Activated T-helper 1 cell treated with anti-CD3 and anti-CD28 coated beads, Interleukin-2, amount 50 U/mL, for 16 hours (primary cell): ENCODE measurements around the gene FABP1.

Experiments
- DNase-seq, 2 donors: peaks; one replicate each; pipeline ENCODE4 v3.0.0-alpha.2; 2020; ENCODE audit warnings: low read depth in 1 of 2, low spot score in 1 of 2

The FABP1 gene

DNA sequence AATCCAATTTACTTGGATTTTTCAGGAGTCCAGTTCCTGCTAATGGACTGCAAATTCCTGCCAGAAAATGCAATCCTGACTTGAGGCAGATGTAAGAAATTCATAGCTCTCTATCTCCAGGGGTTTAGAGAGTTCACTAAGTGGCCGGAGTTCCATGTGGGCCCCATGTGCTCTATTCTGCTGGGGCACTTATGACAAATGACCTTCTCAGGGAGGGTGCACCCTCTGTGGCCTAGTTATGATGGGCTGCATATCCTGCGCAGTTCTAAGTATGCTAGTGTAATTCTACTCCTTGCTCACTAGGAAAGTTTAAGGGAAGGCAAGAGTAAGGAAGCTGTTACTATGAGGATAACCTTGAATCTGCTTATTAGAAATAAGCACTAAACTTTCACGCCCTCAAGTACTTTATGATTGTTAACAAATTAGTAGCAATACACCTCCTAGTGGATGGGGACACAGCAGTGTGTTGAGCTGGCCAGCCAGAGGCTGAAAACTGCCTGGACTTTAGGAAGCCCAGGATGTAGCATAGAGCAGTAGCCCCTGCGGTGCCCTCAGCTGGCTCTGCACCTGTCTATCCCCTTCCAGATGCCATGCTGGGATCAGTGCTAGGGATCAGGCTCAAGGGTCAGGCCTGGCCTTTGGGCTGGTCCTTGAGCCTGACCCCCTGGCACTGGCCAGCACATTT is 45.8 kb downstream of the FABP1 start:
- no peak for DNase-seq

DNA sequence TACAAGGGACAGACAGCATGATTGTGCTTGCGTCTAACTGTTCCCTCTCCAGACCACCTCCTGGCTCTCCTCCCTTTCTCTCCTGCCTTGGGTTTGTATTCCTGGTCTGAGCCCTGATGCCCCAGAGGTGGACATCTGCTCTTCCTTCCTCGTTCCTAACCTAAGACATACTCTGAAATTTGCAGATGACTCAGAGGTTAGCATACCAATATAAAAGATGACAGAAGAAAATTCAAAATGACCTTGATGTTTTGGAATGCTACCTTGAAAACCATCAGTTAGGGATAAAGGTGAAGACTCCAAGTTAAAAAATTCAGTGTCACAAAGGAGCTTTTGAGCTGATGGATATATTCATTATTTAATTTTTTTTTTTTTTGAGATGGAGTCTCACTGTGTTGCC is 47.3 kb downstream of the FABP1 start:
- DNase-seq = no peak

DNA sequence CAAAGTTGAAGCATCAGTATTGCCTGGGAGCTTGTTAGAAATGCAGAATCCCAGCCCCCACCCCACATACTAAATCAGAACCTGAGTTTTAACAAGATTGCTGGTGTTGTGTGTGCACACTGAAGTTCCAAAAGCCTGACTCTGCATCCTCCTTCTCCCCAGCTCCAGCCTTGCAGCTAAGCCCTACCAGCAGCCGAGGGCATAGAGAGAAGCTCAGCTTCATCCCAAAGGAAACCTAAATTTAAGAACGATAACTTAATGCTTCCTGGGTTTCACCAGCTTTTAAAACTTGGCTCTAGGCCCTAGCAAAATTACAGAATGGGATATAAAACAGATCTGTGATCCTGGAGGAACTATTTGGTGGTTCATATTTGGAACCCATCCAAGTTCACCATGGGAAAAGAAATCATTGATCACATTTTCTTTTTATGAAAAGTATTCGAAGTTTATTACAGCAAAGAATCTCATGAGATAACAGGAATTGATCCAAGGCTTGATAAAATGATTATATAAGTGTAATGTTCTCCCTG is 49.2 kb downstream of the FABP1 start:
- no peak for DNase-seq

DNA sequence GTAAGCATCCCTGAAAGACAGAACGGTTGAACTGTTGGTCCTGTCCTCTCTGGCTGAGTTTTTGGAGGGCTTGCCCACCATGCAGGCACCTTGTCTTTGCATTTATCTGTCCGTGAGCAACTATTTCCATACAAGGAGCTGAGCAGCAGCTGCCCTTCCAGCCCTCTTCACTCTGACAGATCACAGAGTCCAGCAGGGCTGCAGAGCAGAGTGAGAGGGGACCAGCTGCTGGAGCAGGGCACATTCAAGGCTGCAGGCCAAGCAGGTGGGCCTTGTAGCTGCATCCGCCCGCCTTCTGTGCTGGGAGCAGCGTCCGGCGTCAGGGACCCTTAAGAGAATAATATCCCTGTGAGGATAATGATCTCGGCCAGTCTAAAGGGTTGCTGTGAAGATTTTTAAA is 50.8 kb downstream of the FABP1 start:
- DNase-seq = no peak

DNA sequence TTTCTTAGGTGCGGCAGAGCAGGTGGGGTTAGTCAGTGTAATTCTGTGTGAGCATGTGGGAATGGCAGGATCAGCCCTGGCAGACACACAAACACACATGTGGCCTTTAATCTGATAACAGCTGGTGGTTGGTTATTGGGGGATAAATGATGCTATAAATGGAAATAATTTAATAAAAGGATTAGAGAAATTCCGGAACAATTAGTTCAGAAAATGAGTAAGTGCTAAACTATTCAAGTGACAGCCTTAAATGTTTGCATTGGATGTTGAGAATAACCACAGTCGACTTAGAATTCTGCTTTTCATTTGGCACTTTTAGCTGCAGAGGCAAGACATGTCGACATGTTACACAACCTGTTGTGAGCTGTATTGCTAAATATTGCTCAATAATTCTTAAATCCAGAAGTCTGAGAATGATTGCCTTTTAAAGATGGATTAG is 53.0 kb downstream of the FABP1 start:
- DNase-seq = no peak

DNA sequence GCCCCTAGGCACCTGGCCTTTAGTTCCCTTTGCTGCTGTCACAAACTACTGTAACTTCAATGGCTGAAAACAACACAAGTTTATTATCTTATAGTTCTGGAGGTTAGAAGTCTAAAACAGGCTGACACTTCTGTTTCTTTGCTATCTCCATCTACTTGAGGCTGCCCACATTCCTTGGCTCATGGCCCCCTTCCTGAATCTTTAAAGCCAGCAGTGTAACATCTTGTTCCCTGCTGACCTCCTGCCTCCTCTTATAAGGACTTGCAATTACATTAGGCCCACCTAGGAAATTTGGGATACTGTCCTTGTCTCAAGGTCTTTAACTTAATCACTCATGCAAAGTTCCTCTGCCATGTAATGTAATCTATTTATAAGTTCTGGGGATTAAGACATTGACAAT is 53.7 kb downstream of the FABP1 start:
- no peak for DNase-seq
